IPS-15b (cell line): Measurements from ENCODE around the gene DHRSX.

Experiments
- H3K27me3 ChIP-seq: one replicate; pipeline ENCODE4 v1.6.1; 2013; ENCODE audit warnings: low read length; ENCODE audit not compliant: control insufficient read depth, insufficient read depth
- H3K36me3 ChIP-seq: one replicate; pipeline ENCODE4 v1.6.1; 2013; ENCODE audit warnings: low read length; ENCODE audit not compliant: control insufficient read depth, insufficient read depth
- H3K4me1 ChIP-seq: one replicate; pipeline ENCODE4 v1.6.1; 2013; ENCODE audit warnings: mild to moderate bottlenecking, low read length; ENCODE audit not compliant: control insufficient read depth, insufficient read depth
- H3K4me3 ChIP-seq: one replicate; pipeline ENCODE4 v1.5.1; 2013; ENCODE audit warnings: low read depth, low read length
- H3K9ac ChIP-seq: one replicate; pipeline ENCODE4 v1.6.1; 2013; ENCODE audit warnings: low read depth, mild to moderate bottlenecking, low read length
- H3K9me3 ChIP-seq: one replicate; pipeline ENCODE4 v1.6.1; 2013; ENCODE audit warnings: mild to moderate bottlenecking, low read length; ENCODE audit not compliant: control insufficient read depth, insufficient read depth

Gene DHRSX

GRCh38 chrX:2441466-2441865, 59.3 kb downstream of the DHRSX start:
- Histone ChIP-seq H3K4me3 (no peak overlapping the region), H3K27me3 (no peaks in the 10 kb centered on the region), H3K9ac (no peak overlapping the region), H3K36me3 (peaks cover 4% of the 10 kb centered on the region), H3K9me3 (no peaks in the 10 kb centered on the region), H3K4me1 (no peaks in the 10 kb centered on the region)

GRCh38 chrX:2439613-2440012, 61.2 kb downstream of the DHRSX start:
- Histone ChIP-seq H3K4me3 (no peak overlapping the region), H3K27me3 (no peaks in the 10 kb centered on the region), H3K36me3 (peaks cover 4% of the 10 kb centered on the region), H3K4me1 (no peaks in the 10 kb centered on the region), H3K9ac (no peak overlapping the region), H3K9me3 (no peaks in the 10 kb centered on the region)

GRCh38 chrX:2435465-2435864, 65.3 kb downstream of the DHRSX start:
- Histone ChIP-seq H3K27me3 (no peaks in the 10 kb centered on the region), H3K9ac (no peak overlapping the region), H3K36me3 (peaks cover under 1% of the 10 kb centered on the region), H3K4me3 (no peak overlapping the region), H3K4me1 (no peaks in the 10 kb centered on the region), H3K9me3 (no peaks in the 10 kb centered on the region)

GRCh38 chrX:2434270-2435163, 66.3 kb downstream of the DHRSX start:
- no peaks in the 10 kb centered on the region for H3K4me1 ChIP-seq
- H3K9me3 ChIP-seq = no peaks in the 10 kb centered on the region
- no peak overlapping the region for H3K4me3 ChIP-seq
- H3K27me3 ChIP-seq = no peaks in the 10 kb centered on the region
- no peaks in the 10 kb centered on the region for H3K36me3 ChIP-seq
- H3K9ac ChIP-seq = no peak overlapping the region

- no peaks in the 10 kb centered on the region for H3K4me1 ChIP-seq
- no peak overlapping the region for H3K4me3 ChIP-seq
- H3K9ac ChIP-seq = no peak overlapping the region
- H3K36me3 ChIP-seq = no peaks in the 10 kb centered on the region
- H3K9me3 ChIP-seq = no peaks in the 10 kb centered on the region
- no peaks in the 10 kb centered on the region for H3K27me3 ChIP-seq
These were observed 68.4 kb downstream of the DHRSX start for GRCh38 chrX:2432298-2432863.

- Histone ChIP-seq H3K4me1 (peaks cover 7% of the 10 kb centered on the region), H3K4me3 (no peak overlapping the region), H3K9ac (no peak overlapping the region)
These were observed 70.4 kb downstream of the DHRSX start for GRCh38 chrX:2430265-2430825.

GRCh38 chrX:2427737-2428136, 73.0 kb downstream of the DHRSX start:
- Histone ChIP-seq H3K4me3 (no peak overlapping the region), H3K4me1 (peaks cover 7% of the 10 kb centered on the region), H3K9ac (no peak overlapping the region), H3K27me3 (no peaks in the 10 kb centered on the region), H3K9me3 (no peaks in the 10 kb centered on the region), H3K36me3 (no peaks in the 10 kb centered on the region)

More at GRCh38 chrX:2430265-2430825, 70.4 kb downstream of the DHRSX start:
- no peaks in the 10 kb centered on the region for H3K36me3 ChIP-seq
- H3K27me3 ChIP-seq = no peaks in the 10 kb centered on the region
- no peaks in the 10 kb centered on the region for H3K9me3 ChIP-seq

- no peaks in the 10 kb centered on the region for H3K36me3 ChIP-seq
- no peaks in the 10 kb centered on the region for H3K9me3 ChIP-seq
- no peak overlapping the region for H3K9ac ChIP-seq
- H3K4me1 ChIP-seq = peaks cover 7% of the 10 kb centered on the region
- no peaks in the 10 kb centered on the region for H3K27me3 ChIP-seq
- H3K4me3 ChIP-seq = no peak overlapping the region
These were observed 73.6 kb downstream of the DHRSX start for GRCh38 chrX:2427147-2427546.

GRCh38 chrX:2426289-2426882, 74.4 kb downstream of the DHRSX start:
- Histone ChIP-seq H3K4me1 (peaks cover 7% of the 10 kb centered on the region), H3K27me3 (no peaks in the 10 kb centered on the region), H3K4me3 (no peak overlapping the region), H3K36me3 (peaks cover 2% of the 10 kb centered on the region), H3K9ac (no peak overlapping the region), H3K9me3 (no peaks in the 10 kb centered on the region)

GRCh38 chrX:2425286-2426071, 75.3 kb downstream of the DHRSX start:
- Histone ChIP-seq H3K36me3 (peaks cover 2% of the 10 kb centered on the region), H3K4me1 (peaks cover 7% of the 10 kb centered on the region), H3K9ac (no peak overlapping the region)

GRCh38 chrX:2424317-2424716, 76.5 kb downstream of the DHRSX start:
- H3K4me3 ChIP-seq = no peak overlapping the region

More at GRCh38 chrX:2425286-2426071, 75.3 kb downstream of the DHRSX start:
- H3K27me3 ChIP-seq = no peaks in the 10 kb centered on the region
- H3K9me3 ChIP-seq = no peaks in the 10 kb centered on the region
- H3K4me3 ChIP-seq = no peak overlapping the region

More at GRCh38 chrX:2424317-2424716, 76.5 kb downstream of the DHRSX start:
- Histone ChIP-seq H3K27me3 (no peaks in the 10 kb centered on the region), H3K9me3 (no peaks in the 10 kb centered on the region), H3K9ac (no peak overlapping the region), H3K4me1 (peaks cover 7% of the 10 kb centered on the region), H3K36me3 (peaks cover 2% of the 10 kb centered on the region)
